ENCODE measurements around the gene NSDHL. TPM values are rescaled to one million over a fixed set of nuclear protein-coding genes. Genes with fewer than 3 reads are reported as not detected.

NSDHL gene
- total and polyA plus RNA-seq, 2 experiments from 2014 or later, result 46.2 to 62.9 TPM

- Histone ChIP-seq H4K20me1 (ENCODE audit: insufficient read depth, poor library complexity, severe bottlenecking) (no peaks in the 10 kb centered on the region), H3K9me3 (ENCODE audit: low read depth) (no peaks in the 10 kb centered on the region), H3K27ac (no peak overlapping the region), H3K4me3 (no peak overlapping the region), H3K27me3 (no peaks in the 10 kb centered on the region), H3K4me2 (no peak overlapping the region), H3K79me2 (no peaks in the 10 kb centered on the region), H3K36me3 (replicated peaks; ENCODE audit: insufficient read depth, low read depth) (no peaks in the 10 kb centered on the region), H3K4me1 (ENCODE audit: insufficient read depth) (no peaks in the 10 kb centered on the region), H3K9me2 (replicated peaks; ENCODE audit: insufficient read depth) (no peaks in the 10 kb centered on the region), H2AFZ (no peak overlapping the region)
- DNase-seq (ENCODE audit: low spot score), result no peak
- TF ChIP-seq CTCF (IDR thresholded peaks at IDR 0.05; ENCODE audit: poor library complexity) (no peak), EZH2 (IDR thresholded peaks at IDR 0.05; ENCODE audit: borderline replicate concordance) (no peak), EZH2phosphoT487 (IDR thresholded peaks at IDR 0.05; ENCODE audit: low read depth, severe bottlenecking, unreplicated experiment) (no peak)
- WGBS (ENCODE audit: low lambda C conversion rate, missing lambda C conversion rate), result 81% methylated on average over 2 of the region's 2 CpGs
Observed at GRCh38 chrX:152850465-152850864, 19.6 kb downstream of the NSDHL start.

- no peaks in the 10 kb centered on the region for H3K9me3 ChIP-seq (ENCODE audit: low read depth)
- no peak overlapping the region for H3K27ac ChIP-seq
- 89% methylated on average over 7 of the region's 7 CpGs for WGBS (ENCODE audit: low lambda C conversion rate, missing lambda C conversion rate)
- H4K20me1 ChIP-seq (ENCODE audit: insufficient read depth, poor library complexity, severe bottlenecking), result no peaks in the 10 kb centered on the region
- no peak overlapping the region for H3K4me2 ChIP-seq
- no peaks in the 10 kb centered on the region for H3K79me2 ChIP-seq
- no peak overlapping the region for H2AFZ ChIP-seq
- no peak for TF ChIP-seq EZH2 (IDR thresholded peaks at IDR 0.05; ENCODE audit: borderline replicate concordance)
- TF ChIP-seq EZH2phosphoT487 (IDR thresholded peaks at IDR 0.05; ENCODE audit: low read depth, severe bottlenecking, unreplicated experiment), result no peak
- no peak for TF ChIP-seq CTCF (IDR thresholded peaks at IDR 0.05; ENCODE audit: poor library complexity)
- no peaks in the 10 kb centered on the region for H3K4me1 ChIP-seq (ENCODE audit: insufficient read depth)
- no peaks in the 10 kb centered on the region for H3K27me3 ChIP-seq
- no peaks in the 10 kb centered on the region for H3K9me2 ChIP-seq (replicated peaks; ENCODE audit: insufficient read depth)
- DNase-seq (ENCODE audit: low spot score), result no peak
- H3K36me3 ChIP-seq (replicated peaks; ENCODE audit: insufficient read depth, low read depth), result peaks cover 6% of the 10 kb centered on the region
- H3K4me3 ChIP-seq, result no peak overlapping the region
Observed at GRCh38 chrX:152853986-152854385, 23.1 kb downstream of the NSDHL start.

GRCh38 chrX:152861116-152861515, 30.3 kb downstream of the NSDHL start:
- no peak for DNase-seq (ENCODE audit: low spot score)
- Histone ChIP-seq H3K4me2 (no peak overlapping the region), H3K9me2 (replicated peaks; ENCODE audit: insufficient read depth) (no peaks in the 10 kb centered on the region), H3K27me3 (no peaks in the 10 kb centered on the region), H4K20me1 (ENCODE audit: insufficient read depth, poor library complexity, severe bottlenecking) (no peaks in the 10 kb centered on the region), H3K79me2 (no peaks in the 10 kb centered on the region), H3K27ac (no peak overlapping the region), H3K4me3 (no peak overlapping the region), H3K36me3 (replicated peaks; ENCODE audit: insufficient read depth, low read depth) (peaks cover 6% of the 10 kb centered on the region), H2AFZ (no peak overlapping the region), H3K9me3 (ENCODE audit: low read depth) (no peaks in the 10 kb centered on the region), H3K4me1 (ENCODE audit: insufficient read depth) (no peaks in the 10 kb centered on the region)
- TF ChIP-seq CTCF (IDR thresholded peaks at IDR 0.05; ENCODE audit: poor library complexity) (no peak), EZH2 (IDR thresholded peaks at IDR 0.05; ENCODE audit: borderline replicate concordance) (no peak), EZH2phosphoT487 (IDR thresholded peaks at IDR 0.05; ENCODE audit: low read depth, severe bottlenecking, unreplicated experiment) (no peak)
- WGBS (ENCODE audit: low lambda C conversion rate, missing lambda C conversion rate), result 68% methylated on average over 3 of the region's 3 CpGs

- Histone ChIP-seq H3K4me1 (ENCODE audit: insufficient read depth) (no peaks in the 10 kb centered on the region), H3K4me3 (no peak overlapping the region), H3K9me2 (replicated peaks; ENCODE audit: insufficient read depth) (no peaks in the 10 kb centered on the region), H3K27me3 (no peaks in the 10 kb centered on the region), H3K79me2 (no peaks in the 10 kb centered on the region), H2AFZ (no peak overlapping the region), H3K36me3 (replicated peaks; ENCODE audit: insufficient read depth, low read depth) (peaks cover 6% of the 10 kb centered on the region), H3K27ac (no peak overlapping the region), H3K4me2 (no peak overlapping the region), H4K20me1 (ENCODE audit: insufficient read depth, poor library complexity, severe bottlenecking) (no peaks in the 10 kb centered on the region), H3K9me3 (ENCODE audit: low read depth) (no peaks in the 10 kb centered on the region)
- 79% methylated on average over 6 of the region's 6 CpGs for WGBS (ENCODE audit: low lambda C conversion rate, missing lambda C conversion rate)
- TF ChIP-seq CTCF (IDR thresholded peaks at IDR 0.05; ENCODE audit: poor library complexity), result no peak
- TF ChIP-seq EZH2phosphoT487 (IDR thresholded peaks at IDR 0.05; ENCODE audit: low read depth, severe bottlenecking, unreplicated experiment), result no peak
- no peak for TF ChIP-seq EZH2 (IDR thresholded peaks at IDR 0.05; ENCODE audit: borderline replicate concordance)
- no peak for DNase-seq (ENCODE audit: low spot score)
Observed at GRCh38 chrX:152861826-152862225, 31.0 kb downstream of the NSDHL start.

Data from hepatocyte (in vitro differentiated cells).